ENCODE data around the gene USP46. TPM values are rescaled to one million over a fixed set of nuclear protein-coding genes. Genes with fewer than 3 reads are reported as not detected.

The USP46 gene
- total and polyA plus RNA-seq, 2 of the 13 experiments (the other 11 are each of a cell fraction or from before 2014, with no cell fraction given) = 4.7 to 17.4 TPM

DNA sequence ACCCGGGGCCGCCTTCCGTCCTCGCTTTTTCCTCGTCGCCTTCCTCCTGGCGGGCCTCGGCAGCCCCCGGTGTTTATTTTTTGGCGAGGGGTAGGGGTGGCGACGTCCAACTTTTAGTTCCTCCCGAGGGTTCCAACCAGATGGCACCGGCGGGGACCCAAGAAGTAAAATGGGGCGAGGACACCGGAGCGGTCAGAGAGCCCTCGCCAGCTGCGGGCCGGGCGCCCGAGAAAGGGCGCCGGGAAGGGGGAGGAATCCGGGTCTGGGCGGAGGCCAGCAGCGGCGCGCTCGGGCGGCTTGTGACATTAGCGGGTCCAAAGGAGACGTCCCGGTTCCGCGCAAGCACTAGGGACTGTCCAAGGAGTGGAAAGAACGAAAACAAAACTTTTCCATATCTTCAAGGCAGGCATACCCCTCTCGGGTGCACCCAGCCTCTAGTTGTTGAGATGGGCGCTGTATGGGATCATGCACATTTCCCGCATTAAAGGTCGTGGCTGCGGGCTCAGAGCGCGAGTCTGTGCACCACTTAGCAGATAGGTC lies 691 bp upstream of the USP46 start (continued):
- TF ChIP-seq NFKB2 (CRISPR knock-in tag; IDR thresholded peaks at IDR 0.05; ENCODE audit: borderline replicate concordance) (no peak; the same call in 1 of the 2 replicates), MXI1 (IDR thresholded peaks at IDR 0.05; ENCODE audit: borderline replicate concordance, low read depth, low read length) (no peak), THAP11 (CRISPR knock-in tag; IDR thresholded peaks at IDR 0.05) (no peak), MAFG (CRISPR knock-in tag; IDR thresholded peaks at IDR 0.05) (0 out of 2 replicates have a peak, but pooled peaks have one; percentile 21), ZBTB1 (CRISPR knock-in tag; IDR thresholded peaks at IDR 0.05; ENCODE audit: borderline replicate concordance) (no peak), TBL1XR1 (IDR thresholded peaks at IDR 0.05; ENCODE audit: borderline replicate concordance, low read length, partially characterized antibody) (no peak), JUN (CRISPR knock-in tag; IDR thresholded peaks at IDR 0.05) (no peak), KMT2B (CRISPR knock-in tag; IDR thresholded peaks at IDR 0.05) (no peak), KLF16 (CRISPR knock-in tag; IDR thresholded peaks at IDR 0.05) (0 out of 4 replicates have a peak, but pooled peaks of 1 of the 2 experiments have one; percentile 39), FOXK1 (CRISPR knock-in tag; IDR thresholded peaks at IDR 0.05; ENCODE audit: borderline replicate concordance, low read depth) (no peak), ZNF746 (CRISPR knock-in tag; IDR thresholded peaks at IDR 0.05) (no peak), ZNF550 (CRISPR knock-in tag; IDR thresholded peaks at IDR 0.05; ENCODE audit: borderline replicate concordance) (no peak), BRCA1 (CRISPR knock-in tag; IDR thresholded peaks at IDR 0.05) (no peak), NCOA5 (CRISPR knock-in tag; IDR thresholded peaks at IDR 0.05) (no peak), ZNF614 (CRISPR knock-in tag; IDR thresholded peaks at IDR 0.05; ENCODE audit: borderline replicate concordance) (no peak), KDM1A (CRISPR knock-in tag; IDR thresholded peaks at IDR 0.05) (no peak), NR2F6 (IDR thresholded peaks at IDR 0.05) (no peak), NR2F6 (CRISPR knock-in tag; IDR thresholded peaks at IDR 0.05) (no peak), ZIK1 (CRISPR knock-in tag; IDR thresholded peaks at IDR 0.05; ENCODE audit: borderline replicate concordance, low read depth) (no peak), ZNF329 (CRISPR knock-in tag; IDR thresholded peaks at IDR 0.05; ENCODE audit: low read depth) (no peak), PPARG (CRISPR knock-in tag; conservative IDR thresholded peaks at IDR 0.05) (no peak), MEF2D (CRISPR knock-in tag; IDR thresholded peaks at IDR 0.05) (no peak), TMF1 (CRISPR knock-in tag; IDR thresholded peaks at IDR 0.05; ENCODE audit: low read depth) (no peak)
- TF ChIP-seq, protein P1, sequence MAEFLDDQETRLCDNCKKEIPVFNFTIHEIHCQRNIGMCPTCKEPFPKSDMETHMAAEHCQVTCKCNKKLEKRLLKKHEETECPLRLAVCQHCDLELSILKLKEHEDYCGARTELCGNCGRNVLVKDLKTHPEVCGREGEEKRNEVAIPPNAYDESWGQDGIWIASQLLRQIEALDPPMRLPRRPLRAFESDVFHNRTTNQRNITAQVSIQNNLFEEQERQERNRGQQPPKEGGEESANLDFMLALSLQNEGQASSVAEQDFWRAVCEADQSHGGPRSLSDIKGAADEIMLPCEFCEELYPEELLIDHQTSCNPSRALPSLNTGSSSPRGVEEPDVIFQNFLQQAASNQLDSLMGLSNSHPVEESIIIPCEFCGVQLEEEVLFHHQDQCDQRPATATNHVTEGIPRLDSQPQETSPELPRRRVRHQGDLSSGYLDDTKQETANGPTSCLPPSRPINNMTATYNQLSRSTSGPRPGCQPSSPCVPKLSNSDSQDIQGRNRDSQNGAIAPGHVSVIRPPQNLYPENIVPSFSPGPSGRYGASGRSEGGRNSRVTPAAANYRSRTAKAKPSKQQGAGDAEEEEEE (CRISPR knock-in tag; IDR thresholded peaks at IDR 0.05; ENCODE audit: borderline replicate concordance) = no peak
- TF ChIP-seq, protein P2, sequence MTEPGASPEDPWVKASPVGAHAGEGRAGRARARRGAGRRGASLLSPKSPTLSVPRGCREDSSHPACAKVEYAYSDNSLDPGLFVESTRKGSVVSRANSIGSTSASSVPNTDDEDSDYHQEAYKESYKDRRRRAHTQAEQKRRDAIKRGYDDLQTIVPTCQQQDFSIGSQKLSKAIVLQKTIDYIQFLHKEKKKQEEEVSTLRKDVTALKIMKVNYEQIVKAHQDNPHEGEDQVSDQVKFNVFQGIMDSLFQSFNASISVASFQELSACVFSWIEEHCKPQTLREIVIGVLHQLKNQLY (CRISPR knock-in tag; IDR thresholded peaks at IDR 0.05) = no peak
- TF ChIP-seq, protein P3, sequence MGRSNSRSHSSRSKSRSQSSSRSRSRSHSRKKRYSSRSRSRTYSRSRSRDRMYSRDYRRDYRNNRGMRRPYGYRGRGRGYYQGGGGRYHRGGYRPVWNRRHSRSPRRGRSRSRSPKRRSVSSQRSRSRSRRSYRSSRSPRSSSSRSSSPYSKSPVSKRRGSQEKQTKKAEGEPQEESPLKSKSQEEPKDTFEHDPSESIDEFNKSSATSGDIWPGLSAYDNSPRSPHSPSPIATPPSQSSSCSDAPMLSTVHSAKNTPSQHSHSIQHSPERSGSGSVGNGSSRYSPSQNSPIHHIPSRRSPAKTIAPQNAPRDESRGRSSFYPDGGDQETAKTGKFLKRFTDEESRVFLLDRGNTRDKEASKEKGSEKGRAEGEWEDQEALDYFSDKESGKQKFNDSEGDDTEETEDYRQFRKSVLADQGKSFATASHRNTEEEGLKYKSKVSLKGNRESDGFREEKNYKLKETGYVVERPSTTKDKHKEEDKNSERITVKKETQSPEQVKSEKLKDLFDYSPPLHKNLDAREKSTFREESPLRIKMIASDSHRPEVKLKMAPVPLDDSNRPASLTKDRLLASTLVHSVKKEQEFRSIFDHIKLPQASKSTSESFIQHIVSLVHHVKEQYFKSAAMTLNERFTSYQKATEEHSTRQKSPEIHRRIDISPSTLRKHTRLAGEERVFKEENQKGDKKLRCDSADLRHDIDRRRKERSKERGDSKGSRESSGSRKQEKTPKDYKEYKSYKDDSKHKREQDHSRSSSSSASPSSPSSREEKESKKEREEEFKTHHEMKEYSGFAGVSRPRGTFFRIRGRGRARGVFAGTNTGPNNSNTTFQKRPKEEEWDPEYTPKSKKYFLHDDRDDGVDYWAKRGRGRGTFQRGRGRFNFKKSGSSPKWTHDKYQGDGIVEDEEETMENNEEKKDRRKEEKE (IDR thresholded peaks at IDR 0.05) = no peak

Data from HepG2 (cell line).